Measurements from ENCODE around the gene EDC4. TPM values are rescaled to one million over a fixed set of nuclear protein-coding genes. Genes with fewer than 3 reads are reported as not detected.
A peak's percentile ranks its signal among the peaks of the same experiment; 100 is the strongest.

Gene EDC4
- total RNA-seq, 1 donor from 2014 or later, result 102 TPM

DNA sequence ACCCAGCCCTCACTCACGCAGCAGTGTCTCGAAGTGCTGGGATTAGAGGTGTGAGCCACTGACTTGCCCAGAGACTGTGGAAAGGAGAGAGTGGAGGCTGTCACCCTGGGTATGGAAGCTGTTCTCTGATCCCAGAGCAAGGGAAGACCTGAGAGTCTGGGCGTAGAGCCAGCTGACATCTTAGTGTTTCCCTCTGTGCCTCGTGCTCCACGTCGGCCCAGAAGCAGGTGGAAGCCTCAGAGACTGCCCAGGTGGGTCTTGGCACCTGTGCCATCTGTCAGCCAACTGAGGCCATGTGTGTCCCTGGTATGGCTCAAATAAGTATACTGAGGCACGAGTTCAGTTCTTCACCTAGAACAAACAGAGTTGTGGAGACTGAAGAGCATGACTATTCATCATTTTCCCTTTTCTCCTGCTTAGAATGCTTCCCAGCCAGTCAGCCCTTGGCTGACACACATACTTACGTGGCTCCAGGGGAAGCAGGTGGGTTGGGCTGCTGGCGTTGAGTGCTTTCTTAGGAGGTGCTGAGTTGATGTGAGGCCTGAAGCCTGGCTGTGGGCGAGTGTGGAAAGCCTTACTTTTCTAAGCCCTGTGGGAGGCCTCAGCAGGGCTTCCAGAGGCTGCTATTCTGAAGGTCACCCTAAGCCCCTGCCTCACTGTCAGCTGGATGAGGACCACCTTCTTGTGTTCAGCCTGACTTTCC lies 50.7 kb downstream of the EDC4 start:
- intact Hi-C loops (cut with micrococcal nuclease), result no loop called here
- peaks cover 12% of the 10 kb centered on the region for H3K36me3 Mint-ChIP-seq (ENCODE audit: low read depth)
- no peak overlapping the region for H3K4me3 Mint-ChIP-seq (ENCODE audit: low read depth)
- H3K4me1 Mint-ChIP-seq (ENCODE audit: low read depth), result peaks cover 10% of the 10 kb centered on the region
- H3K27ac Mint-ChIP-seq, result no peak overlapping the region
- no peaks in the 10 kb centered on the region for H3K27me3 Mint-ChIP-seq (ENCODE audit: low read depth)
- DNase-seq (ENCODE audit: low spot score), result no peak
- H3K9me3 Mint-ChIP-seq, result no peaks in the 10 kb centered on the region

DNA sequence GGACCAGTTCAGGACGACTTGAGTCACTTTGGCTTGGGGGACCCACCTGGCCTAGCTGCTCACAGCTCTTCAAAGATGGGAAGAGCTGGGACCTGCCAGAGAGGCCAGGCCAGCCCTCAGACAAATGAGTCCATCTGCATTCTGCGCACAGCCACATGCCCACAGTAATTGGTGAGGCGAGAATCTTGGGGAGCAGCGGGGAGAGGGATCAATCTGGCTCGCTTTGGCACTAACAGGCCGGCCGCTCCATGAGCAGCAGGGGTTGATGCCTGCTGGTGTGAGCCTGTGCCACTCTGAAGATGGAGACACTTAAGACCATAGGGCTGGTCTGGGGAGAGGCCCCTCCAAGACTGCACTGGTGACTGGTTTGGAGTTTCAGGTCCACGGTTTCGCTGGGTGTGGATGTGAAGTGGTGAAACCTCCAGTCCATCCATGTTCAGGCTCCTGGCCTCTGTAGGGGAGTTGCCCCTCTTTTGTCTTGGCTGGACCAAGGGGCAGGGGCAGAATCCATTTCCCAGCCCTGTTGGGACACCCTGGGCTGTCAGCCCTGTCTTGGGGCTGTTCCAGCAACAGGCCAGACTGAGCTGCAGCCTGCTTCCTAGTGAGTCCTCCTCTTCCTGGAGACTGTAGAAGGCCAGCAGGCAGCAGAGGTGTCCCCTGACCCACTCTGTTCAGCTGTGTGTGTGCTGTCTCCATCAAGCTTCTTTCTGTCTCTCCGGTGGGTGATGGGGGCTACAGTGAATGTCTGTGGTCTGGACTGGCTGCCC lies 51.5 kb downstream of the EDC4 start:
- DNase-seq (ENCODE audit: low spot score), result no peak
- Mint-ChIP-seq H3K27ac (no peak overlapping the region), H3K9me3 (no peaks in the 10 kb centered on the region), H3K4me1 (ENCODE audit: low read depth) (peaks cover 10% of the 10 kb centered on the region), H3K27me3 (ENCODE audit: low read depth) (no peaks in the 10 kb centered on the region), H3K4me3 (ENCODE audit: low read depth) (no peak overlapping the region), H3K36me3 (ENCODE audit: low read depth) (peaks cover 13% of the 10 kb centered on the region)
- intact Hi-C loops (cut with micrococcal nuclease), result no loop called here

DNA sequence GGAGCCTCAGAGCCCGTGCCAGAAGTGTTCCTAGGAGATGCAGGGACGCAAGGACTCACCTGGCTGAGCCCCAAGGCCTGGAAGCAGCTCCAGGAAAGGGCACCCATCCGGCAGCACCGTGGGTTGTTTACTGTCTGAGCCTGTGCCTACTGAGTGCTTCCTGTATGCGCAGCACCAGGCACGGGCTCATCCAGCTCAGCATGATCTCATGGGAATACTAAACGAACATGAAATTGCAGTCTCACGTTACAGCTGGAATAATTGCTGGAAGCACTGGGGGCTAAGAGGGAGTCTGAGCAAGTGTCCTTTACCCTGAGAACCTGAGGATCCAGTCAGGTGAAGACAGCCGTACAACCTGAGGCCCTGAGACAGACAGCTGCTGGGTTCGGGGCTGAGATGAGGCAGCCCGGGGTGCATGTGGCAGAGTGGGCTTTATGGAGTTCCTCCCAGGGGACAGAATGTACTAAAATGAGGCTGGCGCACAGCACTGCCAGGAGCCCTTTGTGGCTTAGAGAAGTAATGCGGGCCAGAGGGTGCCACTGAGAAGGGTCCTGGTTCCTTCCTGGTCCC lies 53.4 kb downstream of the EDC4 start:
- H3K36me3 Mint-ChIP-seq (ENCODE audit: low read depth), result peaks cover 24% of the 10 kb centered on the region
- no peaks in the 10 kb centered on the region for H3K27me3 Mint-ChIP-seq (ENCODE audit: low read depth)
- intact Hi-C loops (cut with micrococcal nuclease), result loop anchor here (5.0 kb wide), 1 partner anchor 109 kb away; no protein-coding TSS in a partner anchor
- no peak overlapping the region for H3K4me3 Mint-ChIP-seq (ENCODE audit: low read depth)
- H3K9me3 Mint-ChIP-seq, result no peaks in the 10 kb centered on the region
- no peak overlapping the region for H3K27ac Mint-ChIP-seq
- peaks cover 10% of the 10 kb centered on the region for H3K4me1 Mint-ChIP-seq (ENCODE audit: low read depth)
- no peak for DNase-seq (ENCODE audit: low spot score)

DNA sequence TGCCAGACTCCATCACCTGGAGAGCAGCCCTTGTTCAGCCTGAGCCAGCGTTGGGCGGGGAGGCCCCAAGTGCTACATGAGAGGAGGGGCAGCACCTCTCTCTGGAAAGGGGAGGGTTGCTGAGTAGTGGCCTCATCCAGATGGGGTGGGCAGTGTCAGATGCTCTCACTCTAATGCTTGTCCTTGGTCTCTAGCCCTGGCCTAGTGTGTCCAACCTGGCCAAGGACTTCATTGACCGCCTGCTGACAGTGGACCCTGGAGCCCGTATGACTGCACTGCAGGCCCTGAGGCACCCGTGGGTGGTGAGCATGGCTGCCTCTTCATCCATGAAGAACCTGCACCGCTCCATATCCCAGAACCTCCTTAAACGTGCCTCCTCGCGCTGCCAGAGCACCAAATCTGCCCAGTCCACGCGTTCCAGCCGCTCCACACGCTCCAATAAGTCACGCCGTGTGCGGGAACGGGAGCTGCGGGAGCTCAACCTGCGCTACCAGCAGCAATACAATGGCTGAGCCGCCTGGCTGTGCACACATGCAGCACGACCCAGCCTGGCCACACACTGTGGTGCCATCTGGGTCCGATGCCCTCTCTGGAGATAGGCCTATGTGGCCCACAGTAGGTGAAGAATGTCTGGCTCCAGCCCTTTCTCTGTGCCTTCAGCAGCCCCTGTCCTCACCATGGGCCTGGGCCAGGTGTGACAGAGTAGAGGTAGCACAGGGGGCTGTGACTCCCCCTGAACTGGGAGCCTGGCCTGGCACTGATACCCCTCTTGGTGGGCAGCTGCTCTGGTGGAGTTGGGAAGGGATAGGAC lies 54.5 kb downstream of the EDC4 start:
- DNase-seq (ENCODE audit: low spot score), result no peak
- Mint-ChIP-seq H3K4me3 (ENCODE audit: low read depth) (no peak overlapping the region), H3K36me3 (ENCODE audit: low read depth) (peaks cover 28% of the 10 kb centered on the region), H3K9me3 (no peaks in the 10 kb centered on the region), H3K4me1 (ENCODE audit: low read depth) (peaks cover 3% of the 10 kb centered on the region), H3K27me3 (ENCODE audit: low read depth) (no peaks in the 10 kb centered on the region), H3K27ac (no peak overlapping the region)
- intact Hi-C loops (cut with micrococcal nuclease), result loop anchor here (5.0 kb wide), 1 partner anchor 110 kb away; no protein-coding TSS in a partner anchor

DNA sequence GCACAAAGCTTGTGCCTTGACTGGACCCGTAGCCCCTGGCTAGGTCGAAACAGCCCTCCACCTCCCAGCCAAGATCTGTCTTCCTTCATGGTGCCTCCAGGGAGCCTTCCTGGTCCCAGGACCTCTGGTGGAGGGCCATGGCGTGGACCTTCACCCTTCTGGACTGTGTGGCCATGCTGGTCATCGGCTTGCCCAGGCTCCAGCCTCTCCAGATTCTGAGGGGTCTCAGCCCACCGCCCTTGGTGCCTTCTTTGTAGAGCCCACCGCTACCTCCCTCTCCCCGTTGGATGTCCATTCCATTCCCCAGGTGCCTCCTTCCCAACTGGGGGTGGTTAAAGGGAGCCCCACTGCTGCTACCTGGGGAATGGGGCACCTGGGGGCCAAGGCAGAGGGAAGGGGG lies 55.3 kb downstream of the EDC4 start:
- intact Hi-C loops (cut with micrococcal nuclease), result loop anchor here (1.0 to 5.0 kb wide), 2 partner anchors 45 to 111 kb away; no protein-coding TSS in a partner anchor
- DNase-seq (ENCODE audit: low spot score), result no peak
- Mint-ChIP-seq H3K9me3 (no peaks in the 10 kb centered on the region), H3K4me3 (ENCODE audit: low read depth) (no peak overlapping the region), H3K4me1 (ENCODE audit: low read depth) (no peaks in the 10 kb centered on the region), H3K36me3 (ENCODE audit: low read depth) (peaks cover 32% of the 10 kb centered on the region), H3K27me3 (ENCODE audit: low read depth) (no peaks in the 10 kb centered on the region), H3K27ac (no peak overlapping the region)

DNA sequence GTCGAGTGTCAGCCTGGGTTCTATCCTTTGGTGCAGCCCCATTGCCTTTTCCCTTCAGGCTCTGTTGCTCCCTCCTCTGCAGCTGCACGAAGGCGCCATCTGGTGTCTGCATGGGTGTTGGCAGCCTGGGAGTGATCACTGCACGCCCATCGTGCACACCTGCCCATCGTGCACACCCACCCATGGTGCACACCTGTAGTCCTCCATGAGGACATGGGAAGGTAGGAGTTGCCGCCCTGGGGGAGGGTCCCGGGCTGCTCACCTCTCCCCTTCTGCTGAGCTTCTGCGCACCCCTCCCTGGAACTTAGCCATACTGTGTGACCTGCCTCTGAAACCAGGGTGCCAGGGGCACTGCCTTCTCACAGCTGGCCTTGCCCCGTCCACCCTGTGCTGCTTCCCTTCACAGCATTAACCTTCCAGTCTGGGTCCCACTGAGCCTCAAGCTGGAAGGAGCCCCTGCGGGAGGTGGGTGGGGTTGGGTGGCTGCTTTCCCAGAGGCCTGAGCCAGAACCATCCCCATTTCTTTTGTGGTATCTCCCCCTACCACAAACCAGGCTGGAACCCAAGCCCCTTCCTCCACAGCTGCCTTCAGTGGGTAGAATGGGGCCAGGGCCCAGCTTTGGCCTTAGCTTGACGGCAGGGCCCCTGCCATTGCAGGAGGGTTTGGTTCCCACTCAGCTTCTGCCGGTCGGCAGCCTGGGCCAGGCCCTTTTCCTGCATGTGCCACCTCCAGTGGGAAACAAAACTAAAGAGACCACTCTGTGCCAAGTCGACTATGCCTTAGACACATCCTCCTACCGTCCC lies 55.9 kb downstream of the EDC4 start:
- H3K9me3 Mint-ChIP-seq, result no peaks in the 10 kb centered on the region
- no peak overlapping the region for H3K27ac Mint-ChIP-seq
- intact Hi-C loops (cut with micrococcal nuclease), result loop anchor here (1.0 to 5.0 kb wide), 2 partner anchors 45 to 111 kb away; no protein-coding TSS in a partner anchor
- peaks cover 38% of the 10 kb centered on the region for H3K36me3 Mint-ChIP-seq (ENCODE audit: low read depth)
- H3K4me1 Mint-ChIP-seq (ENCODE audit: low read depth), result peaks cover under 1% of the 10 kb centered on the region
- peak; percentile 68 for DNase-seq (ENCODE audit: low spot score)
- no peaks in the 10 kb centered on the region for H3K27me3 Mint-ChIP-seq (ENCODE audit: low read depth)
- H3K4me3 Mint-ChIP-seq (ENCODE audit: low read depth), result no peak overlapping the region

DNA sequence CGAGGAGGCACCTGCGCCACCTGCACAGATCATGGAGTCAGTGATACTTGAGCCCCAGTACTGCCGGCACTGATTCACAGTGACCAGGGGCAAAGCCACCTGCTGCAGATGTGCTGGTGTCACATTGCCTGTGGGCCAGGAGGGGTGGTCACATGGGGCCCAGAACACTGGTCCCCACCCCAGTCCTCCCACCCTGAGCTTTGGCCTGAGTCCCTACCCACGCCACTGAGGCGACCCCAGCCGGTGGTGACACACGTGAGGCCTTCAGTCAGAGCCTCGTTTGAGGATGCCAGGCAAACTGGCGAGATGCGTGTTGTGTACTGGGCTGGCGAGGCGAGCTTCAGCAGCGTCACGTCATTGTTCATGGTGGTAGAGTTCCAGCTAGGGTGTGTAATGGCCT lies 57.3 kb downstream of the EDC4 start:
- Mint-ChIP-seq H3K4me1 (ENCODE audit: low read depth) (peaks cover 7% of the 10 kb centered on the region), H3K4me3 (ENCODE audit: low read depth) (no peak overlapping the region), H3K27me3 (ENCODE audit: low read depth) (no peaks in the 10 kb centered on the region), H3K9me3 (no peaks in the 10 kb centered on the region), H3K36me3 (ENCODE audit: low read depth) (peaks cover 52% of the 10 kb centered on the region), H3K27ac (no peak overlapping the region)
- no peak for DNase-seq (ENCODE audit: low spot score)
- intact Hi-C loops (cut with micrococcal nuclease), result loop anchor here (10.0 kb wide), 1 partner anchor 405 kb away; the partner anchor contains the start of gene RIPOR1

DNA sequence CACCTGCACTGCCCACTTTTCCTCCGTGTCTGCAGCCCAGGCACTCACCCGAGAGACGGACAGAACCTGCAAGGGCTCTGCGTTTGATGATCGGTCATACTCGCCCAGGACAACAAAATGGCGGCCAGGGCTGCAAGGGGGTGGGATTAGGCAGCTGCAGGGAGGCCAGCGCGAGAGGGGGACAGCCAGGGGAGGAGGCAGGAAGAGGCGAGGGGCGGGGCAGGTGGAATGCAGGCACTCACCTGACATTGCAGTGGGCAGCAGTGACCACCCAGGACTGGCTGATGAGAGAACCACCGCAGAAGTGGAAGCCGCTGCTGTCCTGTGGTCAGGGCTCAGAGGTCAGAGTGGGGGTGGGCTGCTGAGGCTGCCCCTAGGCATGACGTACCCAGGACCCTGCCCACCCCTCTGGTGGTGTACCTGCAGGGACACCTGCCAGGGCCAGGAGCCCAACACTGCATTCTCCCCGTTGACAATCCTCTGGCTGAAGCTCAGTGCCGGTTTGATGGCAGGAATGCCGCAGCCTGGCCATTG lies 57.9 kb downstream of the EDC4 start:
- no peak overlapping the region for H3K4me3 Mint-ChIP-seq (ENCODE audit: low read depth)
- H3K27me3 Mint-ChIP-seq (ENCODE audit: low read depth), result no peaks in the 10 kb centered on the region
- H3K36me3 Mint-ChIP-seq (ENCODE audit: low read depth), result peaks cover 58% of the 10 kb centered on the region
- H3K4me1 Mint-ChIP-seq (ENCODE audit: low read depth), result peaks cover 11% of the 10 kb centered on the region
- no peaks in the 10 kb centered on the region for H3K9me3 Mint-ChIP-seq
- no peak overlapping the region for H3K27ac Mint-ChIP-seq
- DNase-seq (ENCODE audit: low spot score), result no peak
- intact Hi-C loops (cut with micrococcal nuclease), result loop anchor here (10.0 kb wide), 1 partner anchor 406 kb away; the partner anchor contains the start of gene RIPOR1

Other genes with a start within 250 kb of the EDC4 start
- 197 and 206 TPM in 2 replicates for gene CARMIL2, start 227.9 kb upstream of the EDC4 start, total RNA-seq
- 48.9 and 57.4 TPM in 2 replicates for gene ACD, start 212.8 kb upstream of the EDC4 start, total RNA-seq
- 10.7 and 11.5 TPM in 2 replicates for gene PARD6A, start 212.1 kb upstream of the EDC4 start, total RNA-seq
- 8.1 and 9.2 TPM in 2 replicates for gene ENKD1, start 206.3 kb upstream of the EDC4 start, total RNA-seq
- gene C16orf86, start 206.2 kb upstream of the EDC4 start, total RNA-seq, result 1.4 and 1.8 TPM in 2 replicates
- 17.0 and 18.3 TPM in 2 replicates for gene GFOD2, start 153.7 kb upstream of the EDC4 start, total RNA-seq
- gene RANBP10, start 66.5 kb upstream of the EDC4 start, total RNA-seq, result 16.5 and 17.3 TPM in 2 replicates
- gene TSNAXIP1, start 66.2 kb upstream of the EDC4 start, total RNA-seq, result 0.51 and 1.0 TPM in 2 replicates
- 43.0 and 45.1 TPM in 2 replicates for gene THAP11, start 30.7 kb upstream of the EDC4 start, total RNA-seq
- gene NUTF2, start 26.1 kb upstream of the EDC4 start, total RNA-seq, result 165 and 177 TPM in 2 replicates
- 38.6 and 50.1 TPM in 2 replicates for gene CENPT, start 25.4 kb upstream of the EDC4 start, total RNA-seq
- not detected in 2 replicates for gene NRN1L, start 11.8 kb downstream of the EDC4 start, total RNA-seq
- gene PSKH1, start 20.2 kb downstream of the EDC4 start, total RNA-seq, result 15.5 and 16.5 TPM in 2 replicates
- gene CTRL, start 58.8 kb downstream of the EDC4 start, total RNA-seq, result 5.6 and 6.0 TPM in 2 replicates
- gene PSMB10, start 63.8 kb downstream of the EDC4 start, total RNA-seq, result 238 and 243 TPM in 2 replicates
- gene LCAT, start 71.1 kb downstream of the EDC4 start, total RNA-seq, result 20.0 and 22.0 TPM in 2 replicates
- 46.2 and 47.1 TPM in 2 replicates for gene SLC12A4, start 95.6 kb downstream of the EDC4 start, total RNA-seq
- gene DPEP3, start 107.4 kb downstream of the EDC4 start, total RNA-seq, result not detected in 2 replicates
- 3.7 and 4.3 TPM in 2 replicates for gene DPEP2, start 126.4 kb downstream of the EDC4 start, total RNA-seq
- not detected in 2 replicates for gene DPEP2NB, start 142.9 kb downstream of the EDC4 start, total RNA-seq
- gene DDX28, start 150.2 kb downstream of the EDC4 start, total RNA-seq, result 19.3 TPM in 2 replicates
- gene DUS2, start 150.2 kb downstream of the EDC4 start, total RNA-seq, result 31.2 and 34.3 TPM in 2 replicates
- gene NFATC3, start 212.3 kb downstream of the EDC4 start, total RNA-seq, result 136 and 146 TPM in 2 replicates